IMR-90 (cell line): ENCODE results near the gene LRRK2. TPM values are rescaled to one million over a fixed set of nuclear protein-coding genes. Genes with fewer than 3 reads are reported as not detected.

ENCODE experiments used
- ATAC-seq: fragments of 200-7000 bp; cut with Tn5 transposase; 2 replicates; pipeline ENCODE4 v1.9.1; 2020; ENCODE audit warnings: low read depth, mild to moderate bottlenecking, moderate library complexity
- BruUV-seq: library from RNA; stranded (reverse); fragments of 400-500 nt; replicated peaks from 2 replicates; lab custom pipeline; 2021; lab: Mats Ljungman, UMichigan
- CTCF ChIA-PET: fragments of 300-600 bp; formaldehyde crosslinking; extraction: SDS; loops from one replicate; lab custom pipeline; 2021; ENCODE audit warnings: antibody characterized with exemption; lab: Yijun Ruan, JAX
- POLR2A ChIA-PET: fragments of 300-600 bp; sonication (Branson Sonifier 250); formaldehyde crosslinking; loops from one replicate; lab custom pipeline; 2022; ENCODE audit warnings: antibody characterized with exemption; ENCODE audit not compliant: unreplicated experiment; lab: Charles Lee
- DNase-seq: peaks from one replicate; pipeline ENCODE4 v3.0.0; 2013
- H2AFZ ChIP-seq: replicated peaks from 2 replicates; pipeline ENCODE3; 2013; ENCODE audit warnings: low read length, mild to moderate bottlenecking; ENCODE audit not compliant: poor library complexity
- H2AK5ac ChIP-seq: 2 replicates; pipeline ENCODE4 v1.6.1; 2013; ENCODE audit warnings: low read depth, low read length, inconsistent platforms
- H2AK9ac ChIP-seq: replicated peaks from 2 replicates; pipeline ENCODE3; 2013; ENCODE audit warnings: mild to moderate bottlenecking, low read depth, low read length, moderate library complexity; ENCODE audit not compliant: poor library complexity
- H2BK120ac ChIP-seq: 2 replicates; pipeline ENCODE4 v1.6.1; 2013; ENCODE audit warnings: low read depth, low read length, inconsistent platforms
- H2BK15ac ChIP-seq: 3 replicates; pipeline ENCODE4 v1.6.1; 2013; ENCODE audit warnings: low read depth, low read length, inconsistent platforms
- H2BK20ac ChIP-seq: 2 replicates; pipeline ENCODE4 v1.6.1; 2013; ENCODE audit warnings: low read depth, mild to moderate bottlenecking, inconsistent platforms, low read length, moderate library complexity
- H2BK5ac ChIP-seq: 2 replicates; pipeline ENCODE4 v1.6.1; 2013; ENCODE audit warnings: mild to moderate bottlenecking, low read depth, low read length, inconsistent platforms; ENCODE audit not compliant: poor library complexity, severe bottlenecking
- H3K14ac ChIP-seq: replicated peaks from 2 replicates; pipeline ENCODE4 v1.6.1; 2013; ENCODE audit warnings: low read depth, low read length, inconsistent platforms
- H3K18ac ChIP-seq: 2 replicates; pipeline ENCODE4 v1.6.1; 2013; ENCODE audit warnings: low read depth, low read length, control low read depth
- H3K23ac ChIP-seq: 2 replicates; pipeline ENCODE4 v1.6.1; 2013; ENCODE audit warnings: low read depth, low read length, inconsistent platforms
- H3K27ac ChIP-seq: 2 replicates; pipeline ENCODE4 v1.5.1; 2013; ENCODE audit warnings: mild to moderate bottlenecking, control low read depth, low read length; ENCODE audit not compliant: insufficient read depth
- H3K27me3 ChIP-seq: 2 replicates; pipeline ENCODE4 v1.6.1; 2013; ENCODE audit warnings: low read length; ENCODE audit not compliant: control insufficient read depth, insufficient read depth
- H3K36me3 ChIP-seq: 2 replicates; pipeline ENCODE4 v1.6.1; 2013; ENCODE audit warnings: low read length, mixed read lengths; ENCODE audit not compliant: control insufficient read depth, insufficient read depth
- H3K4ac ChIP-seq: 2 replicates; pipeline ENCODE4 v1.6.1; 2013; ENCODE audit warnings: low read depth, low read length, inconsistent platforms
- H3K4me1 ChIP-seq: 2 replicates; pipeline ENCODE4 v1.6.1; 2013; ENCODE audit warnings: low read length, mixed read lengths; ENCODE audit not compliant: control insufficient read depth, insufficient read depth
- H3K4me2 ChIP-seq: 2 replicates; pipeline ENCODE4 v1.6.1; 2013; ENCODE audit warnings: low read depth, mild to moderate bottlenecking, control low read depth, low read length, moderate library complexity
- H3K4me3 ChIP-seq: 2 replicates; pipeline ENCODE4 v1.5.1; 2013; ENCODE audit warnings: low read depth, mild to moderate bottlenecking, control low read depth, low read length, moderate library complexity; ENCODE audit not compliant: insufficient read depth
- H3K56ac ChIP-seq: 2 replicates; pipeline ENCODE4 v1.6.1; 2013; ENCODE audit warnings: low read length, inconsistent platforms; ENCODE audit not compliant: insufficient read depth; ENCODE audit errors: extremely low read depth
- H3K79me1 ChIP-seq, 2 experiments: 2 replicates each; pipeline ENCODE4 v1.6.1; 2013; ENCODE audit warnings: low read length in 2 of 2, inconsistent platforms in 1 of 2, low read depth in 1 of 2
- H3K9ac ChIP-seq: 2 replicates; pipeline ENCODE4 v1.6.1; 2013; ENCODE audit warnings: low read depth, low read length, control low read depth
- H3K9me1 ChIP-seq: 2 replicates; pipeline ENCODE4 v1.6.1; 2013; ENCODE audit warnings: low read length, inconsistent platforms; ENCODE audit not compliant: insufficient read depth
- H3K9me3 ChIP-seq: 2 replicates; pipeline ENCODE4 v1.6.1; 2013; ENCODE audit warnings: low read length; ENCODE audit not compliant: control insufficient read depth, insufficient read depth
- H4K20me1 ChIP-seq: 2 replicates; pipeline ENCODE4 v1.6.1; 2013; ENCODE audit warnings: low read length, inconsistent platforms; ENCODE audit not compliant: insufficient read depth
- H4K5ac ChIP-seq: 2 replicates; pipeline ENCODE4 v1.6.1; 2013; ENCODE audit warnings: mild to moderate bottlenecking, low read depth, low read length, control low read depth
- H4K8ac ChIP-seq, 2 experiments: 2 replicates each; pipeline ENCODE4 v1.6.1; 2013; ENCODE audit warnings: low read depth in 2 of 2, low read length in 2 of 2, control low read depth in 1 of 2, inconsistent platforms in 1 of 2
- H4K91ac ChIP-seq: 2 replicates; pipeline ENCODE4 v1.6.1; 2013; ENCODE audit warnings: low read depth, low read length, inconsistent platforms; ENCODE audit not compliant: insufficient read depth
- BHLHE40 ChIP-seq: fragments of 150-350 bp; IDR thresholded peaks from 2 replicates; pipeline ENCODE4 v1.6.1; 2016; ENCODE audit warnings: mild to moderate bottlenecking, low read depth, low read length
- CHD1 ChIP-seq: IDR thresholded peaks from 2 replicates; pipeline ENCODE4 v1.6.1; 2012; ENCODE audit warnings: low read depth, low read length, improper control_type of control experiment
- CTCF ChIP-seq: conservative IDR thresholded peaks from 2 replicates; pipeline ENCODE4 v1.5.1; 2012; ENCODE audit warnings: mild to moderate bottlenecking, low read depth, low read length, improper control_type of control experiment
- ELK1 ChIP-seq: fragments of 150-350 bp; IDR thresholded peaks from 2 replicates; pipeline ENCODE4 v1.6.1; 2016; ENCODE audit warnings: low read depth, mild to moderate bottlenecking, low read length, moderate library complexity, borderline replicate concordance
- FOS ChIP-seq: fragments of 150-350 bp; IDR thresholded peaks from 2 replicates; pipeline ENCODE4 v1.6.1; 2016; ENCODE audit warnings: low read depth, low read length
- MAFK ChIP-seq: IDR thresholded peaks from 2 replicates; pipeline ENCODE4 v1.6.1; 2012; ENCODE audit warnings: low read depth, low read length, improper control_type of control experiment
- MXI1 ChIP-seq: IDR thresholded peaks from 2 replicates; pipeline ENCODE4 v1.6.1; 2012; ENCODE audit warnings: low read depth, mild to moderate bottlenecking, low read length, moderate library complexity, borderline replicate concordance
- NFE2L2 ChIP-seq: fragments of 150-350 bp; IDR thresholded peaks from 2 replicates; pipeline ENCODE4 v1.6.1; 2016; ENCODE audit warnings: low read depth, mild to moderate bottlenecking, low read length
- POLR2A ChIP-seq: IDR thresholded peaks from 2 replicates; pipeline ENCODE4 v1.6.1; 2012; ENCODE audit warnings: mild to moderate bottlenecking, low read depth, low read length
- RCOR1 ChIP-seq: IDR thresholded peaks from 2 replicates; pipeline ENCODE4 v1.6.1; 2012; ENCODE audit warnings: mild to moderate bottlenecking, low read length, improper control_type of control experiment; ENCODE audit not compliant: insufficient replicate concordance
- RFX5 ChIP-seq: IDR thresholded peaks from 2 replicates; pipeline ENCODE4 v1.8.0; 2012; ENCODE audit warnings: low read depth, mild to moderate bottlenecking, low read length, moderate library complexity
- SMC3 ChIP-seq: fragments of 150-350 bp; IDR thresholded peaks from 2 replicates; pipeline ENCODE4 v1.6.1; 2016; ENCODE audit warnings: low read depth, mild to moderate bottlenecking, antibody characterized with exemption, low read length, moderate library complexity
- WGBS, 2 experiments: methylation state at CpG; one replicate each; pipeline versions ENCODE4 v1.1.5 to v1.1.7; 2013; ENCODE audit warnings: missing lambda C conversion rate in 2 of 2; ENCODE audit not compliant: insufficient read length in 1 of 2; ENCODE audit errors: extremely low coverage in 2 of 2; 5-methylcytosine and 5-hydroxymethylcytosine counted together
- dilution Hi-C: fragments of 300-500 bp; cut with HindIII; formaldehyde crosslinking; loops from one replicate; pipeline ENCODE4 v1.14.3; 2018; ENCODE audit warnings: low sequenced_read_pairs; ENCODE audit not compliant: unreplicated experiment
- in situ Hi-C: fragments of 300-500 bp; cut with MboI; formaldehyde crosslinking; loops from 3 replicates; pipeline ENCODE4 v1.14.3; 2019; ENCODE audit warnings: low sequenced_read_pairs, inconsistent platforms, mixed read lengths
- intact Hi-C: fragments of 100-400 bp; cut with micrococcal nuclease; formaldehyde crosslinking; loops from 2 replicates; pipeline ENCODE4 v1.10.0; 2022
- polyA plus RNA-seq, 3 experiments: library from polyadenylated mRNA; depleted of rRNA; stranded (reverse); fragments of >200 nt; gene quantifications; 2 replicates each; pipeline ENCODE4 v1.2.3, GENCODE V29; 2012; ENCODE audit warnings: low replicate concordance in 1 of 3
- total RNA-seq: library from RNA; depleted of rRNA; stranded (reverse); fragments of >200 nt; gene quantifications from 2 replicates; pipeline ENCODE4 v1.2.3, GENCODE V29; 2012

The LRRK2 gene
- total and polyA plus RNA-seq, 2 of the 4 experiments (the other 2 are of a cell fraction) = 0.17 to 0.54 TPM

DNA sequence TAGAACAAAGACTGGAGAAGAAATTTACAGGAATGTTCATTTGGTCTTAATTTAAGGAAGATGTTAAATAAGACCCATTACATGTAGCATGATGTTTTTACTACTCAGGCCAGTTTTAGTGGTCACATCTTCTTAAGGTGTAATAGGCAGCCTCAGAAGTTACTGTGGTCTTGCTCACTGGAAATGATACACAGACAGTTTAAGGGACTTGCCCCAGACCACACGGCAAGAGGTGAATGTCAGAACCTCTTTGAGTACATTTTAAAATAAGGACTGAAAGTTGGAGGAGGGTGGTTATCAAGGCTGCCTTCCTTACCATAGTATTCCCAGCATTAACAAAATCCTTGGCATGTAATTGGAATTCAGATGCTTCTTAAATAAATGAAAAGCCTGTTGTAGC is 37.9 kb downstream of the LRRK2 start:
- ChIA-PET POLR2A (no interaction called here), CTCF (no interaction called here)
- H3K4me2 ChIP-seq = no peak overlapping the region; the same call in 1 of the 2 replicates
- no peak overlapping the region for H3K9ac ChIP-seq
- H3K4me3 ChIP-seq = no peak overlapping the region
- no peaks in the 10 kb centered on the region for H3K9me3 ChIP-seq
- H2AK5ac ChIP-seq = 0 out of 2 replicates have a peak overlapping the region, but pooled peaks have one; percentile 37
- TF ChIP-seq MAFK (no peak), BHLHE40 (no peak), POLR2A (no peak), RFX5 (no peak), SMC3 (no peak), CHD1 (no peak), RCOR1 (no peak), NFE2L2 (no peak), MXI1 (no peak), ELK1 (no peak), FOS (no peak), CTCF (no peak)
- peak overlapping the region; percentile 19; the same call in 1 of the 2 replicates for H4K5ac ChIP-seq
- no peaks in the 10 kb centered on the region for H4K20me1 ChIP-seq
- no peak overlapping the region for H3K56ac ChIP-seq
- H3K79me1 ChIP-seq = no peaks in the 10 kb centered on the region
- H3K4ac ChIP-seq = no peak overlapping the region
- in situ Hi-C loops = no loop called here
- peak overlapping the region; percentile 42; the same call in 1 of the 2 replicates for H2BK20ac ChIP-seq
- no TSS peak for BruUV-seq
- H2BK5ac ChIP-seq = peak overlapping the region; percentile 65
- DNase-seq (no peak), ATAC-seq (no peak)
- no peaks in the 10 kb centered on the region; the same call in 1 of the 2 replicates for H3K4me1 ChIP-seq
- no peak overlapping the region for H3K14ac ChIP-seq
- intact Hi-C loops = no loop called here
- H3K27me3 ChIP-seq = no peaks in the 10 kb centered on the region
- H2BK120ac ChIP-seq = peak overlapping the region; percentile 83
- peak overlapping the region; percentile 21; the same call in 1 of the 2 replicates for H3K27ac ChIP-seq
- no peaks in the 10 kb centered on the region for H3K36me3 ChIP-seq
- no peak overlapping the region for H2AFZ ChIP-seq
- WGBS, 2 experiments = no CpG with 5 or more reads among the region's 1 CpG
- no peak overlapping the region for H3K23ac ChIP-seq
- dilution Hi-C loops = no loop called here
- H4K91ac ChIP-seq = no peak overlapping the region
- H3K18ac ChIP-seq = peak overlapping the region; percentile 55
- no peak overlapping the region for H2AK9ac ChIP-seq
- H4K8ac ChIP-seq = no peak overlapping the region
- H3K9me1 ChIP-seq = no peaks in the 10 kb centered on the region
- 0 out of 3 replicates have a peak overlapping the region, but pooled peaks have one; percentile 34 for H2BK15ac ChIP-seq
